ENCODE measurements around the gene PPFIA2.

The PPFIA2 gene

GRCh38 chr12:81778719-81779118, 19.6 kb upstream of the PPFIA2 start:
- no peak for TF ChIP-seq CTCF (IDR thresholded peaks at IDR 0.05; ENCODE audit: control insufficient read depth, insufficient read depth, low read depth, low read length, missing control alignments)
- H3K4me3 ChIP-seq (ENCODE audit: control insufficient read depth, low read depth, low read length): no peak overlapping the region
- DNase-seq (ENCODE audit: low read depth): no peak

DNA sequence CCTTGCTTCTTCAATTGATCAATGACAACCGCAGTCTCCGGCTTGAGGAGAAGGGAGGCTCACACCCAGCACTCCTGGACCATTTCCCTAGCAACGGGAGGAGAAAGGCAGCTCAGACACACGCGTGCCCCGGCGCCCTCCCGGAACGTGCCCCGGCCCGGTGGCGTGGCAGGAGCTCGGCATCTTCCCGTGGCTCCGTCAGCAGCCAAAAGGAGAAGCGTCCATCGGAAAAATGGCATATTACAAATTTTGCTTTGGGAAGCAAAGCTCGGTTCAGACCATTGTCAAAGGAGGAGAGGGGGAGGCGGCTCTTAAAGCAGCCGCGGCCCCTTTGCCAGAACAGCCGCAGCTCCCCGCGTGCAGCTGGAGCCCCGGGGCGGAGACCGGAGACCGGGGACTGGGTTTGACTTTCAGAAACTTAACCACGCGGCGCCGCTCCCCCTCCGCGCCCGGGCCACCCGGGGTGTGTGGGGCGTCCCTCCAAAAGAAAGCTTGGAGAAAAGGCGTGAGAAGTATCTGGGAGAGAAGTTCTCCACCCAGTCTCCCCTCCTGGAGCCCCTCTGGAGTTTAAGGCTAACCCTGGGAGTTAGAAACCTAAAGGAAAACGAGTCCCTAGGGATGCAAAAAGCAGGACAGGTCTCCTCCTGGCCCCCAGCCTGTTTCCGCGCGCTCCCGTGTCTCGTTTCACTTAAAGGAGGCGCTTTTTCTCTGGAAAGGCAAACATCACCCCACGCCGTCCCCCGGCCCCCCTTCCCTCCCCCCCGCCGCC, 545 bp downstream of the PPFIA2 start:
- DNase-seq (ENCODE audit: low read depth): no peak
- H3K4me3 ChIP-seq (ENCODE audit: control insufficient read depth, low read depth, low read length): peak overlapping the region; percentile 44
- no peak for TF ChIP-seq CTCF (IDR thresholded peaks at IDR 0.05; ENCODE audit: control insufficient read depth, insufficient read depth, low read depth, low read length, missing control alignments)

DNA sequence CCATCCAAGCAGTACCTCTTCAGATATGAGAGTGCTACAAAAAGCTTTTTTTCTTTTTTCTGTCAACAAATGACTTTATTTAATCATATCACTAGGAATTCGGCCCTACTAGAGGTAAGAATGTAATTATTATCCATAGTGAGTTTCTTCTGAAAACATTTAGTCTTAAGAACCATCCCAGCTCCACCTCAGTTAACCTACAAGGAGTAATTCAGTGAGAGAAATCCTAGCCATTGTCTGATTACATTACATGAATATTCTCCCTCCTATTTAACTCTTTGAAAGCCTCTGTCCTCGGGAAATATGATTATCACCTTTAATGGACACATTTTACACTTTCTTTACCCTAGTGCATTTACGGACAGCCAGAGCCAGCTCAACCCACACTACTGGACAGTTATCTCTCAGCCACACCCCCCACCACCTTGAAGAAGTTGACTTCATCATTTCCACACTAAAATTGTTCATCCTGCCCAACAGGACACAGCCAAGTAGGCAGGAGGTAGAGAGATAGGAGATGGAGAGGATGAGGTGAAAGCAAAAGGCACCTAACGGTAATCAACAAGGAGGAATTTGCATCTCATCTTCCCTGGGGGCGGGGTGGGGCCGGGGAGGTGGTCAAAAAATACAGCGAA, 1.3 kb downstream of the PPFIA2 start:
- H3K4me3 ChIP-seq (ENCODE audit: control insufficient read depth, low read depth, low read length): peak overlapping the region; percentile 44; the same call in 1 of the 2 replicates
- no peak for TF ChIP-seq CTCF (IDR thresholded peaks at IDR 0.05; ENCODE audit: control insufficient read depth, insufficient read depth, low read depth, low read length, missing control alignments)
- DNase-seq (ENCODE audit: low read depth): no peak

GRCh38 chr12:81729781-81730180, 29.4 kb downstream of the PPFIA2 start:
- no peak overlapping the region for H3K4me3 ChIP-seq (ENCODE audit: control insufficient read depth, low read depth, low read length)
- DNase-seq (ENCODE audit: low read depth): no peak
- TF ChIP-seq CTCF (IDR thresholded peaks at IDR 0.05; ENCODE audit: control insufficient read depth, insufficient read depth, low read depth, low read length, missing control alignments): no peak

DNA sequence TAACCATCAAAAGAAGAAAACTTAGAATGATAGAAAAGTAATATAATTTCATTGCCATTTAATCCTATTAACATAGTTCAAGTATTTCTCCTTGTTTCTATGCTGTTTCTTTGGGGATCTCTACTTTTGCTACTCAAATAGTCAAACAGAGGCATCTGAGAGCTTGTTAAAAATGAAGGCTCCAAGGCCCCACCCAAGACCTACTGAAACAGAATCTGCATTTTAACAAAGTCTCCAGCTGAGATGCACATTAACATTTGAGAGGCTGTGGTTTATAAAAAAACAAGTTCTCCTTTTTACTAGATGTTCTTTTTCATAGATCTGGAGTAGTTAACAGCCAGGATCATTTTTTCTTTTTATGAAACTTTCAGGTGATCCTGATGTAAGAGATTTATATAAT, 31.8 kb downstream of the PPFIA2 start:
- DNase-seq (ENCODE audit: low read depth): no peak
- H3K4me3 ChIP-seq (ENCODE audit: control insufficient read depth, low read depth, low read length): no peak overlapping the region
- TF ChIP-seq CTCF (IDR thresholded peaks at IDR 0.05; ENCODE audit: control insufficient read depth, insufficient read depth, low read depth, low read length, missing control alignments): no peak

DNA sequence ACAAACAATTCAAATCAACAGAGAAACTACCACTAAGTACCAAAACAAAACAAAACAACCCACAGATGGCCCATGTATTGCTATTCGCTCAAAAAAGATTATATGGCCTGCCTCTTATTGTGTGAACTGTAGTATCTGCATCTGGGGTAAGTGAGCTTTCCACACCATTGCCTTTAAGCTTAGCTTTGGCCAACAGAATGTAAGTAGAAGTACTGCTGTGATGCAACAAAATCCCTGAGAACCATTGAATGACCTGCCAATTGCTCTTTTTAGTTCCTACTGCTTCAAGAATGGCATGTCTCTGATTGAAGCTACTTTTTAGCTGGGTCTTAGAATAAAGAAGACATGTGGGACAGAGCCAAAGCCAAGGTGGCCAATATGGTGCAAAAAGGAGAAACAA, 32.5 kb downstream of the PPFIA2 start:
- DNase-seq (ENCODE audit: low read depth): no peak
- no peak overlapping the region for H3K4me3 ChIP-seq (ENCODE audit: control insufficient read depth, low read depth, low read length)
- no peak for TF ChIP-seq CTCF (IDR thresholded peaks at IDR 0.05; ENCODE audit: control insufficient read depth, insufficient read depth, low read depth, low read length, missing control alignments)

Measured in AG09309 (cell line).